SK-N-SH treated with all-trans-retinoic acid at 6 μM for 48 hours (cell line): ENCODE data around the gene DRD5.

Experiments
- BACH2 ChIP-seq: fragments of 250-450 bp; sonication (Bioruptor Pico); IDR thresholded peaks from 2 replicates; pipeline ENCODE4 v1.9.0; 2021; ENCODE audit warnings: mild to moderate bottlenecking, borderline replicate concordance
- TCF4 ChIP-seq: fragments of 250-450 bp; sonication (Bioruptor Pico); IDR thresholded peaks from 2 replicates; pipeline ENCODE4 v1.8.0; 2021; ENCODE audit warnings: mild to moderate bottlenecking, moderate library complexity, borderline replicate concordance
- ZFP3 ChIP-seq: fragments of 250-450 bp; sonication (Bioruptor Pico); IDR thresholded peaks from 2 replicates; pipeline ENCODE4 v1.5.0; 2020; ENCODE audit warnings: mild to moderate bottlenecking, moderate library complexity

GRCh38 chr4:9812501-9813340 is 31.3 kb downstream of the DRD5 start:
- TF ChIP-seq ZFP3 (CRISPR knock-in tag) (no peak), TCF4 (CRISPR knock-in tag) (no peak), BACH2 (CRISPR knock-in tag) (no peak)
